AG10803 (cell line): ENCODE data around the gene CLK2.
A peak's percentile ranks its signal among the peaks of the same experiment; 100 is the strongest.

Source experiments
- DNase-seq: peaks from one replicate; pipeline ENCODE4 v3.0.0; 2010; ENCODE audit warnings: low read depth
- H3K4me3 ChIP-seq: 2 replicates; pipeline ENCODE4 v1.5.1; 2011; ENCODE audit warnings: mild to moderate bottlenecking, low read length, control low read depth
- TF ChIP-seq, protein P1 (sequence below): conservative IDR thresholded peaks from 2 replicates; pipeline ENCODE4 v1.5.1; 2011; ENCODE audit warnings: mild to moderate bottlenecking, low read length, control low read depth, inconsistent platforms

The CLK2 gene

DNA sequence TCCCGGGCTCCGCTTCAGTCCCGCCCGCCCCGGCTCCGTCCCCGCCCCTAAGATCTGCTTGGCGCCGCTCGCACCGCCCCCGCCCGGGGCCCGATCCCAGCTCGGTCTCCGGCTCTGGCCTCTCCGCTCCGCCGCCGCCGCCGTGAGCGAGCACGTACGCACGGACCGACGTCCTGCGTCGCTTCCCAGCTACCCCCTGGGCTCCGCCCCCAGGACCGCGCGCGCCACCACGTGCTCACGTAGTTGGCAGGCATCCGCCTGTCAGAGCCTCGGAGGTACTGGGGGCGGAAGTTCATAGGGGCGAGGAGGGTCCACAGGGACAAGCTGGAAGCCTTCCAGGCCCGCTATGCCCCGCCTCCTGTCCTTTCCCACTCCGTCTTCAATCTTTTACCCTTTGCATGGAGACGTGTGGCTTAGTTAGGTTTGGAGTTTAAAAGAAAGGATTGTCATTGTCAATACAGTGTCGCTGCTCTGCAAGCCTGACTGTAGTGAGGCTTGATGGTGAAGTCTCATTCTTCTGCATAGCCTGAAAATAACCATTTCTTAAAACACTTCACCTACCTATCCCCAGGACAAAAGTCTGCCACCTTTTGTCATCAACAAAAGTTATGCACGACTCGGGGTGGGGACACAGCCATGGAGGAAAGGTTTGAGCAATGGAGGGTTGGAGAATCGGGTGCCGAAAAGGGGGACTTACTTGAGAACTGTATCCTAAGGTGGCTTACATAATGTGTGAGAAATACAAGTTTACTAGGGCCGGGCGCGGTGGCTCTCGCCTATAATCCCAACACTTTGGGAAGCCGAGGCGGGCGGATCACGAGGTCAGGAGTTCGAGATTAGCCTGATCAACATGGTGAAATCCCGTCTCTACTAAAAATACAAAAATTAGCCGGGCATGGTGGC is at the start of gene CLK2:
Gene CLK2, minus strand, starts transcription at position 162 of the 903 bp plus-strand sequence. CDS start 2,527 bp downstream, outside the sequence.
- TF ChIP-seq, protein P1, sequence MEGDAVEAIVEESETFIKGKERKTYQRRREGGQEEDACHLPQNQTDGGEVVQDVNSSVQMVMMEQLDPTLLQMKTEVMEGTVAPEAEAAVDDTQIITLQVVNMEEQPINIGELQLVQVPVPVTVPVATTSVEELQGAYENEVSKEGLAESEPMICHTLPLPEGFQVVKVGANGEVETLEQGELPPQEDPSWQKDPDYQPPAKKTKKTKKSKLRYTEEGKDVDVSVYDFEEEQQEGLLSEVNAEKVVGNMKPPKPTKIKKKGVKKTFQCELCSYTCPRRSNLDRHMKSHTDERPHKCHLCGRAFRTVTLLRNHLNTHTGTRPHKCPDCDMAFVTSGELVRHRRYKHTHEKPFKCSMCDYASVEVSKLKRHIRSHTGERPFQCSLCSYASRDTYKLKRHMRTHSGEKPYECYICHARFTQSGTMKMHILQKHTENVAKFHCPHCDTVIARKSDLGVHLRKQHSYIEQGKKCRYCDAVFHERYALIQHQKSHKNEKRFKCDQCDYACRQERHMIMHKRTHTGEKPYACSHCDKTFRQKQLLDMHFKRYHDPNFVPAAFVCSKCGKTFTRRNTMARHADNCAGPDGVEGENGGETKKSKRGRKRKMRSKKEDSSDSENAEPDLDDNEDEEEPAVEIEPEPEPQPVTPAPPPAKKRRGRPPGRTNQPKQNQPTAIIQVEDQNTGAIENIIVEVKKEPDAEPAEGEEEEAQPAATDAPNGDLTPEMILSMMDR = no peak
- peak within 1 kb of the TSS; percentile 92 for H3K4me3 ChIP-seq
- peak; percentile 91 for DNase-seq

GRCh38 chr1:155322571-155322952 is 49.3 kb upstream of the CLK2 start:
- peak overlapping the region; percentile 93 for H3K4me3 ChIP-seq
- DNase-seq = no peak
- TF ChIP-seq, protein P1 = no peak

- TF ChIP-seq, protein P1 = no peak
- no peak for DNase-seq
- H3K4me3 ChIP-seq = peak overlapping the region; percentile 93
These were observed 48.6 kb upstream of the CLK2 start for GRCh38 chr1:155321639-155322503.

DNA sequence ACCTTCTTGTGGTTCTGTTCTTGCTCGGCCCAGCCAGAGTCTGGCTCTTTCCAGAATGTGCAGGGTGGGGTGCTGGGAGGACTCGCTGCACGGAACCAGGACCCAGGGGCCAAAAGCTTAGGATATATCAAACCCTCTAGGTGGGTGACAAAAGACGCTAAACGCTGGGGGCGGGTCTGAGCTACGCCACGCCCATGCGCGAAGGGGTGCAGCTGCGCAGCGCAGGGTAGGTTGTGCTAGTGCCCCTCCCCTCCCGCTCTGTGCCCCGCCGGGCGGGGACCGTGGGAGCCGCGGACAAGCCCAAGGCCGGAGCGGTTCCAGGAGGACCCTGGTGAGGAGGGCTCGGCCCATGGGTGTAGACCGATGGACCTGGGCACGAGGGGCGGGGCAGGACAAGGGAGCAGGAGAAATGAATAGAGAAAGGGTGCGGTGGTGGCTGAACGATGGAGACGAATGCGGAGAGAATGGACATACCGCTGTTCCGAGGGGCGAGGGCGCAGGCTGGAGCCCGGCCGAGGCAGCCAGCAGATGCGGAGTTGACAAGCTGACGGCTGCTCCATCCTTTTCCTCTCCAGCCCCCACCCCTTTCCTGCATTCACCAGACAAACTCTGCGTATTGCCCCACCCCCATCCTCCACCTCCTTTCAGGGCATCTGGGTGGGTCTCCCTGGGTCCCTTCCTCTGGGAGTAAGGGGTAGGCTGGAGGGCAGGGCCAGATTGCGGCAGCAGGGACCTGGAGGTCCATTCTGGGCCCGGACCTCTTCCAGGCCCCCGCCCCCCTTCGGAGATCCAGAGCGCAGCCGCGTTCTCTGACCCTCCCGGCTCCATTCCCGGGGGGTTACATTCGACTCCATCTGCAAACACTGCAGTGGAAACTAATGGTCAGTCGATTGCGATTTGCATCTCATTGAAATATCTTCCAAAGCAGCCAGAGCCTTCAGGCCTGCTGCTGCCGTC is 47.6 kb upstream of the CLK2 start, which contains the start of gene RUSC1:
Gene RUSC1, plus strand, starts transcription at position 234 of the 957 bp plus-strand sequence. CDS start 880 bp downstream, outside the sequence.
- DNase-seq = peak; percentile 51
- H3K4me3 ChIP-seq = peak within 1 kb of the TSS; percentile 93

GRCh38 chr1:155320252-155320651 is 46.9 kb upstream of the CLK2 start:
- DNase-seq = no peak
- TF ChIP-seq, protein P1 = no peak
- H3K4me3 ChIP-seq = peak overlapping the region; percentile 93

More for the DNA sequence above, 47.6 kb upstream of the CLK2 start, which contains the start of gene RUSC1:
- TF ChIP-seq, protein P1 = no peak

- TF ChIP-seq, protein P1 = no peak
- DNase-seq = no peak
These were observed 46.2 kb upstream of the CLK2 start for GRCh38 chr1:155319536-155319935.

More at GRCh38 chr1:155319536-155319935, 46.2 kb upstream of the CLK2 start:
- no peak overlapping the region for H3K4me3 ChIP-seq
